ENCODE data around the gene FPR3.

GRCh38 chr19:51808333-51808986, 13.5 kb downstream of the FPR3 start:
- TF ChIP-seq CTCF (IDR thresholded peaks at IDR 0.05) (no peak), POLR2AphosphoS5 (IDR thresholded peaks at IDR 0.05) (no peak), POLR2A (IDR thresholded peaks at IDR 0.05) (no peak), EP300 (IDR thresholded peaks at IDR 0.05) (no peak)
